Measurements from ENCODE around the gene PNPLA4.

Gene PNPLA4

GRCh38 chrX:7921750-7922149, 5.5 kb downstream of the PNPLA4 start:
- Mint-ChIP-seq H3K27ac (no peak overlapping the region), H3K4me3 (no peak overlapping the region), H3K4me1 (no peaks in the 10 kb centered on the region), H3K9me3 (no peaks in the 10 kb centered on the region), H3K27me3 (no peaks in the 10 kb centered on the region), H3K36me3 (peaks cover 23% of the 10 kb centered on the region)
- no peak for ATAC-seq

GRCh38 chrX:7908821-7909220, 18.4 kb downstream of the PNPLA4 start:
- Mint-ChIP-seq H3K4me3 (no peak overlapping the region), H3K36me3 (peaks cover 34% of the 10 kb centered on the region), H3K27ac (no peak overlapping the region), H3K9me3 (no peaks in the 10 kb centered on the region), H3K4me1 (no peaks in the 10 kb centered on the region), H3K27me3 (no peaks in the 10 kb centered on the region)
- no peak for ATAC-seq

GRCh38 chrX:7904562-7904961, 22.7 kb downstream of the PNPLA4 start:
- no peak for ATAC-seq
- H3K27me3 Mint-ChIP-seq = no peaks in the 10 kb centered on the region
- no peaks in the 10 kb centered on the region for H3K9me3 Mint-ChIP-seq
- peaks cover 47% of the 10 kb centered on the region for H3K36me3 Mint-ChIP-seq
- H3K4me1 Mint-ChIP-seq = no peaks in the 10 kb centered on the region
- no peak overlapping the region for H3K27ac Mint-ChIP-seq
- no peak overlapping the region for H3K4me3 Mint-ChIP-seq

GRCh38 chrX:7891928-7892327, 35.3 kb downstream of the PNPLA4 start:
- no peak overlapping the region for H3K27ac Mint-ChIP-seq
- no peaks in the 10 kb centered on the region for H3K36me3 Mint-ChIP-seq
- no peaks in the 10 kb centered on the region for H3K27me3 Mint-ChIP-seq
- H3K4me3 Mint-ChIP-seq = no peak overlapping the region
- H3K9me3 Mint-ChIP-seq = no peaks in the 10 kb centered on the region
- H3K4me1 Mint-ChIP-seq = no peaks in the 10 kb centered on the region
- ATAC-seq = no peak

DNA sequence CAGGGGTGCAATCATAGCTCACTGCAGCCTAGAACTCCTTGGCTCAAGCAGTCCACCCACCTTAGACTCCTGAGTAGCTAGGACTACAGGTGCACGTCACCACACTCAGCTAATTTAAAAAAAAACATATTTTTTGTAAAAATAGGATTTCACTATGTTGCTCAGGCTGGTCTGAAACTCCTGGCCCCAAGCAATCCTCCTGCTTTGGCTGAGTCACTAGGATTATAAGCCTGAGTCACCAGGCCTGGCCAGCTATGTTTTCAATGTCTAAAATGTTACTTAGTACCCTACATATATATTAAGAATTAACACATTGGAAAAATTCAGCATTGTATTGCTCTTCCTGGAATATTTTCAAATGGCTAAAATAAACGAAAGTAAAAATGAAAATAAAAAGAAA, 37.5 kb downstream of the PNPLA4 start:
- Mint-ChIP-seq H3K4me3 (no peak overlapping the region), H3K27me3 (no peaks in the 10 kb centered on the region), H3K36me3 (no peaks in the 10 kb centered on the region), H3K9me3 (no peaks in the 10 kb centered on the region), H3K27ac (no peak overlapping the region), H3K4me1 (no peaks in the 10 kb centered on the region)
- ATAC-seq = no peak

- Mint-ChIP-seq H3K4me1 (no peaks in the 10 kb centered on the region), H3K36me3 (no peaks in the 10 kb centered on the region), H3K27ac (no peak overlapping the region), H3K9me3 (no peaks in the 10 kb centered on the region), H3K27me3 (no peaks in the 10 kb centered on the region), H3K4me3 (no peak overlapping the region)
- no peak for ATAC-seq
Observed at GRCh38 chrX:7889135-7889534, 38.1 kb downstream of the PNPLA4 start.

- Mint-ChIP-seq H3K4me3 (no peak overlapping the region), H3K27me3 (no peaks in the 10 kb centered on the region), H3K4me1 (no peaks in the 10 kb centered on the region), H3K27ac (no peak overlapping the region), H3K36me3 (no peaks in the 10 kb centered on the region), H3K9me3 (no peaks in the 10 kb centered on the region)
- ATAC-seq = no peak
Observed at GRCh38 chrX:7876957-7877356, 50.3 kb downstream of the PNPLA4 start.

DNA sequence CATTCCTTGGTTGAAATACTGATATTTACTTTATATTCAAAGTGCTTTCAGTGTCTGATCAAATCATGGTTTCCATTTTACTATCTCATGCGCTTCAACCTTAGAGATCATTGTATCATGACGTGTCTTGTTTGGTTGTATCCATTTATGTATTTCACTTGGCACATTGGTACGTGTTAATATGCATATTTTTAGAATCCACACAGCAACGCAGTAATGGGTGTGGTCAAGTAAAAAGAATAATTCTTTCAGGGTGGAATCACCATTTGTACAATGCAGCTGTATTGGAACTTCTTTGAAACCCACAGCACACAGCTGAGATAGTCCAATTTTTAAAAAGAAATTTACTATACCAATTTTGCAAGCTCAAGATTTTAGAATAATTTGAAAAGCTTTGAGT, 55.2 kb downstream of the PNPLA4 start:
- H3K27me3 Mint-ChIP-seq = no peaks in the 10 kb centered on the region
- H3K36me3 Mint-ChIP-seq = no peaks in the 10 kb centered on the region
- no peak for ATAC-seq

DNA sequence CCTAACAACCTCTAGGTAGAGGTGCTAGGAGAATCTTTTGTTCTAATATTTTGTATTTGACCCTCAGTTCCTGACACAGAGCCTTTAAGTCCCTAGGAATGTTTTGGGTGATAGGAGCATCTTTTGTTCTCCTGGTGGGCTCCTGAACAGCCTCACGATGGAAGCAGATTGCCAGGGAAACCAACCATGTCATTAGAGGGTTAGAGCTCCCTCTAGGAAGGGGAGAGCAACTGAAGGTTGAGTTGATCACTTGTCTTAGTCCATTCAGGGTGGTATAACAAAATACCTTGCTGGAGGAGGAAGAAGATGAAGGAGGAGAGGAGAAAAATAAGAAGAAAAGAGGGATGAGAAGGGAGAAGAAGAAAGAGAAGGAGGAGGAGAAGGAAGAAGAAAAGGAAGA, 75.0 kb downstream of the PNPLA4 start:
- Mint-ChIP-seq H3K27me3 (no peaks in the 10 kb centered on the region), H3K27ac (no peak overlapping the region), H3K36me3 (no peaks in the 10 kb centered on the region), H3K9me3 (no peaks in the 10 kb centered on the region), H3K4me3 (no peak overlapping the region), H3K4me1 (no peaks in the 10 kb centered on the region)
- ATAC-seq = no peak

More for the DNA sequence above, 55.2 kb downstream of the PNPLA4 start:
- Mint-ChIP-seq H3K9me3 (no peaks in the 10 kb centered on the region), H3K4me1 (no peaks in the 10 kb centered on the region), H3K27ac (no peak overlapping the region), H3K4me3 (no peak overlapping the region)

Data from stimulated activated memory B cell treated with anti-CD40 and anti-IgM and Interleukin-4, amounts not matched to agents 10 μg/mL and 1 μg/mL and 100 μg/mL, for 72 hours (primary cell).